Activated gamma-delta T cell (primary cell): ENCODE data around the gene RNF32.
"Not testable (repeated sequence)": the region's sequence is repeated elsewhere in the genome, so short reads cannot be mapped to it uniquely, and the experiment has no call there.

Experiments
- DNase-seq: peaks from one replicate; lab custom pipeline; 2025; lab: John Stamatoyannopoulos, UW

Gene RNF32

GRCh38 chr7:156642306-156643045, 1.9 kb downstream of the RNF32 start:
- DNase-seq = no peak

- DNase-seq = not testable (repeated sequence)
These were observed 6.8 kb downstream of the RNF32 start for GRCh38 chr7:156647330-156647729.

- no peak for DNase-seq
These were observed 9.5 kb downstream of the RNF32 start for GRCh38 chr7:156650042-156650441.

GRCh38 chr7:156651474-156651873, 10.9 kb downstream of the RNF32 start:
- no peak for DNase-seq

- DNase-seq = no peak
These were observed 12.5 kb downstream of the RNF32 start for GRCh38 chr7:156652886-156653568.

GRCh38 chr7:156654511-156655234, 14.1 kb downstream of the RNF32 start:
- DNase-seq = no peak

GRCh38 chr7:156655251-156655650, 14.7 kb downstream of the RNF32 start:
- no peak for DNase-seq

- no peak for DNase-seq
These were observed 15.4 kb downstream of the RNF32 start for GRCh38 chr7:156655983-156656382.

- DNase-seq = no peak
These were observed 16.0 kb downstream of the RNF32 start for GRCh38 chr7:156656598-156656997.

- DNase-seq = no peak
These were observed 17.1 kb downstream of the RNF32 start for GRCh38 chr7:156657681-156658080.

- DNase-seq = no peak
These were observed 18.6 kb downstream of the RNF32 start for GRCh38 chr7:156659203-156659602.

GRCh38 chr7:156659961-156660360, 19.4 kb downstream of the RNF32 start:
- no peak for DNase-seq

GRCh38 chr7:156661637-156662036, 21.1 kb downstream of the RNF32 start:
- no peak for DNase-seq

GRCh38 chr7:156662277-156662676, 21.7 kb downstream of the RNF32 start:
- no peak for DNase-seq

- no peak for DNase-seq
These were observed 24.5 kb downstream of the RNF32 start for GRCh38 chr7:156665101-156665500.

GRCh38 chr7:156666368-156667109, 26.0 kb downstream of the RNF32 start:
- no peak for DNase-seq

- DNase-seq = no peak
These were observed 26.5 kb downstream of the RNF32 start for GRCh38 chr7:156667110-156667426.

- DNase-seq = no peak
These were observed 27.7 kb downstream of the RNF32 start for GRCh38 chr7:156668130-156668741.

GRCh38 chr7:156669035-156669828, 28.7 kb downstream of the RNF32 start:
- DNase-seq = no peak

- DNase-seq = no peak
These were observed 32.9 kb downstream of the RNF32 start for GRCh38 chr7:156673454-156673853.

- DNase-seq = no peak
These were observed 33.3 kb downstream of the RNF32 start for GRCh38 chr7:156673902-156674301.
